Measurements from ENCODE around the gene GPR107.
A peak's percentile ranks its signal among the peaks of the same experiment; 100 is the strongest.

Gene GPR107

DNA sequence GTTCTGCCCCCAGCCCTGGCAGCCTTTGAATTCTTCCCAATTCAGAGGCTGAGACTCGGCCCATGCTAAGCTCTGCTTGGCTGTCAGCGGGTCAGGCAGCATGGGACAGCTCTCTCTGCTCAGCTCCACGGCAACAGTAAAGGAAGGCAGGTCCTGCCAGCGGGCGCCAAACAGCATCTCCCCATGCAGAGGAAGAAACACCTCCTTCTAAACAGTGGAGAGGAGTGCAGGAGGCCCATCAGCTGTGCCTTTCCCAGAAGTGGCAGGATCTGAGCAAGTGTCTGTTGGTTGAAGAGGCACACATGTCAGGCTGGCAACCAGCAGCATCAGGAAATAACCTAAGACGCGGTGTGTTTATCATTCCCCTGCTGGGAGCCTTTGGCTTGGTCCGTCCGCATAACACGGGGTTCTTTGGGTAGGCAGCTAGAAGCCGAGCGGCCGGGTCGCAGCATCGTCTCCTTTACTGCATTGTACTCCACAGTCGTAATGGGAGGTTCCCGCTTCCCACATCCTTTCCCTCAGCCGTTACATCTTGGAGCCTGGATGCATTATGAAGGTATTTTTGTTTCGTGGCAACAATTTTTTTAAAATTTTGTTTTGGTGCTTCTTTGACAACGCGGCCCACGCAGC is 75.8 kb downstream of the GPR107 start:
- Histone ChIP-seq H2AK5ac (ENCODE audit: low read length) (no peak overlapping the region), H2BK15ac (replicated peaks; ENCODE audit: low read depth) (no peak overlapping the region), H3K4me1 (ENCODE audit: control insufficient read depth, low read depth, low read length) (no peaks in the 10 kb centered on the region), H3K4me2 (ENCODE audit: low read length) (no peak overlapping the region), H3K4ac (ENCODE audit: low read depth, low read length) (no peak overlapping the region), H2BK120ac (ENCODE audit: low read depth, low read length) (no peak overlapping the region), H3K23ac (ENCODE audit: low read length) (no peak overlapping the region), H3K27me3 (ENCODE audit: insufficient read depth, low read length, poor library complexity) (no peaks in the 10 kb centered on the region), H3K56ac (ENCODE audit: low read length) (no peak overlapping the region), H2BK5ac (ENCODE audit: low read length) (no peak overlapping the region), H4K5ac (ENCODE audit: low read length) (no peak overlapping the region), H3K9ac (ENCODE audit: low read length) (no peak overlapping the region), H3K36me3 (ENCODE audit: control insufficient read depth, insufficient read depth, low read length) (peaks cover 3% of the 10 kb centered on the region), H4K8ac (ENCODE audit: low read depth, low read length) (no peak overlapping the region), H3K79me1 (ENCODE audit: low read length) (no peaks in the 10 kb centered on the region), H3K27ac (ENCODE audit: low read depth, low read length) (no peak overlapping the region), H3K4me3 (ENCODE audit: low read length) (no peak overlapping the region), H3K18ac (ENCODE audit: low read length) (no peak overlapping the region), H3K79me2 (ENCODE audit: control insufficient read depth, insufficient read depth, low read length) (no peaks in the 10 kb centered on the region)
- no CpG with 5 or more reads among the region's 22 CpGs for WGBS (ENCODE audit: extremely low coverage, insufficient coverage, low lambda C conversion rate)
- DNase-seq = no peak

DNA sequence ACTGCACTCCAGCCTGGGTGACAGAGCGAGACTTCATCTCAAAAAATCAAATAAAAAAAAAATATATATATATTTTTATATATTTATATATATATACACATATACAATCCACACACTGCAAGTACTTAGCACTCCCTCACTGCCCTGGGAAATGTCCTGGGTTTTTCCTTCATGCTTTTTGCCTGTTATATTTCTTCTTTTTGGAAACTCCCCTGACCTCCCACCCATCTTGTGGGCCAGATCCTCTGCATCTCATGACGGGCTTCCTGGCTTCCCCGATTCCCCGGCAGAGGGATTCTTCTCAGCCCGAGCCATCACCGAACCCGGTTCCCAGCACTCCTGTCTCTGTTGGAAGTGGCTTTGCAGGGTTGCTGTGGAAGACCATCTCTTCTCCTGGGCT is 79.0 kb downstream of the GPR107 start:
- H2BK15ac ChIP-seq (replicated peaks; ENCODE audit: low read depth) = no peak overlapping the region
- no peaks in the 10 kb centered on the region for H3K79me2 ChIP-seq (ENCODE audit: control insufficient read depth, insufficient read depth, low read length)
- H3K27me3 ChIP-seq (ENCODE audit: insufficient read depth, low read length, poor library complexity) = no peaks in the 10 kb centered on the region
- DNase-seq = no peak
- no peak overlapping the region for H3K23ac ChIP-seq (ENCODE audit: low read length)
- no peak overlapping the region for H3K18ac ChIP-seq (ENCODE audit: low read length)
- H3K4me1 ChIP-seq (ENCODE audit: control insufficient read depth, low read depth, low read length) = peaks cover 7% of the 10 kb centered on the region
- H3K4me3 ChIP-seq (ENCODE audit: low read length) = no peak overlapping the region
- whole genome bisulfite sequencing (ENCODE audit: extremely low coverage, insufficient coverage, low lambda C conversion rate) = no CpG with 5 or more reads among the region's 7 CpGs
- peaks cover 3% of the 10 kb centered on the region for H3K36me3 ChIP-seq (ENCODE audit: control insufficient read depth, insufficient read depth, low read length)
- H2BK120ac ChIP-seq (ENCODE audit: low read depth, low read length) = no peak overlapping the region
- no peak overlapping the region for H4K5ac ChIP-seq (ENCODE audit: low read length)
- no peak overlapping the region for H3K9ac ChIP-seq (ENCODE audit: low read length)
- H3K4me2 ChIP-seq (ENCODE audit: low read length) = no peak overlapping the region
- no peak overlapping the region for H3K27ac ChIP-seq (ENCODE audit: low read depth, low read length)
- H2AK5ac ChIP-seq (ENCODE audit: low read length) = no peak overlapping the region
- H4K8ac ChIP-seq (ENCODE audit: low read depth, low read length) = no peak overlapping the region
- no peaks in the 10 kb centered on the region for H3K79me1 ChIP-seq (ENCODE audit: low read length)
- H3K56ac ChIP-seq (ENCODE audit: low read length) = no peak overlapping the region
- no peak overlapping the region for H2BK5ac ChIP-seq (ENCODE audit: low read length)
- no peak overlapping the region for H3K4ac ChIP-seq (ENCODE audit: low read depth, low read length)

DNA sequence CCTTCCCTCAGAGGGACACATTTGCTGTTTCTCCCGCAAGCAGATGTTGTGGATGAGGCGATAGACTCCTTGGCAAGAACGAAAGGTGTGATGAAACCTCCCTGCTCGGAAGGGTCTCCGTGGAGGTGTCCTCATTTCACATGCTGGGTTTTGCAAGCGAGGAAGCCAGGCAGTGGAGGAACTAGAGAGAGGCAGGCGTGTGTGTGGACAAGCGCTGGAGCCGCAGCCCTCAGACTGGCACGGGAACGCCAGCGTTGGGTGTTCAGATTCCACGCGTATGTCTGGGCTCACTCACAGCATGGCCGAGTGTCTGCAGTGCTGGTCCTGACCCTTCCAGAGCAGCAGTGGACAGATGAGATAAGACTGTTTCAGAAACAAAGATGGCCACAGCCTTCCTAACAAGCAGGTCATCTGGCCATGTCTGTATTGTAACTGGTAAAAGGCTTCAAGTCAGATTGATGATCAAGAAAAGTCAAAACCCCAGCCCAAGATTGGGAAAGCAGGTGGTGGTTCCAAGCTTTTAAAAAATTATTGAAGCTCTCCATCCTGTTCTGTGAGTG is 83.5 kb downstream of the GPR107 start:
- WGBS (ENCODE audit: extremely low coverage, insufficient coverage, low lambda C conversion rate) = no CpG with 5 or more reads among the region's 15 CpGs
- no peak overlapping the region for H3K27ac ChIP-seq (ENCODE audit: low read depth, low read length)

DNA sequence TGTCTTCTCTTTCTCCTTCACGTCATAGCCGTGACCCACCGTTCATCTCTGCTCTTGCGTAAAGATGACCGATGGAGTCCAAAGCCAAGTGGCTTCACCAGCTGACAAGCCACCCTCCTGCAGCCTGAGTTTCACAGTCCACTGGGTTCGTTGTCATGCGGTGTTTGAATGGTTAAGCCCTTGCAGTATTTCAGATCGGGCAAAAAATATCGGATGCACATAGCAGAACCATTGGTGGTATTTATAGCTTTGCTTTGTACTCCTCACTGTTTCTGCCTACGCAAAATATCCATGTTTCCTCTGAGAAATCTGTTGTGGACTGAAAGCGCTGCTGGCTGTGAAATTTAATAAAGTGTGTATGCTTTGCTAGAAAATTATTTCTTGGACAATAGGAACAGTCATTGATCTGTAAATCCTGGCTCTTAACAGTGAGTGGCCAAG is 84.0 kb downstream of the GPR107 start:
- WGBS (ENCODE audit: extremely low coverage, insufficient coverage, low lambda C conversion rate) = no CpG with 5 or more reads among the region's 11 CpGs
- Histone ChIP-seq H2BK15ac (replicated peaks; ENCODE audit: low read depth) (no peak overlapping the region), H4K8ac (ENCODE audit: low read depth, low read length) (no peak overlapping the region), H3K79me2 (ENCODE audit: control insufficient read depth, insufficient read depth, low read length) (no peaks in the 10 kb centered on the region), H3K27me3 (ENCODE audit: insufficient read depth, low read length, poor library complexity) (no peaks in the 10 kb centered on the region), H3K18ac (ENCODE audit: low read length) (peak overlapping the region; percentile 15), H2BK120ac (ENCODE audit: low read depth, low read length) (no peak overlapping the region), H3K56ac (ENCODE audit: low read length) (peak overlapping the region; percentile 31), H3K79me1 (ENCODE audit: low read length) (no peaks in the 10 kb centered on the region), H2BK5ac (ENCODE audit: low read length) (no peak overlapping the region), H3K4me3 (ENCODE audit: low read length) (no peak overlapping the region), H3K4me1 (ENCODE audit: control insufficient read depth, low read depth, low read length) (peaks cover 19% of the 10 kb centered on the region), H3K4ac (ENCODE audit: low read depth, low read length) (no peak overlapping the region), H4K5ac (ENCODE audit: low read length) (no peak overlapping the region), H3K36me3 (ENCODE audit: control insufficient read depth, insufficient read depth, low read length) (no peaks in the 10 kb centered on the region), H2AK5ac (ENCODE audit: low read length) (no peak overlapping the region), H3K23ac (ENCODE audit: low read length) (no peak overlapping the region), H3K9ac (ENCODE audit: low read length) (no peak overlapping the region), H3K4me2 (ENCODE audit: low read length) (no peak overlapping the region), H3K27ac (ENCODE audit: low read depth, low read length) (no peak overlapping the region)
- no peak for DNase-seq

More for the DNA sequence above, 83.5 kb downstream of the GPR107 start:
- Histone ChIP-seq H3K23ac (ENCODE audit: low read length) (no peak overlapping the region), H3K4ac (ENCODE audit: low read depth, low read length) (no peak overlapping the region), H3K27me3 (ENCODE audit: insufficient read depth, low read length, poor library complexity) (no peaks in the 10 kb centered on the region), H2BK120ac (ENCODE audit: low read depth, low read length) (no peak overlapping the region), H3K4me1 (ENCODE audit: control insufficient read depth, low read depth, low read length) (peaks cover 19% of the 10 kb centered on the region), H4K5ac (ENCODE audit: low read length) (no peak overlapping the region), H3K4me2 (ENCODE audit: low read length) (no peak overlapping the region), H3K4me3 (ENCODE audit: low read length) (no peak overlapping the region), H3K79me2 (ENCODE audit: control insufficient read depth, insufficient read depth, low read length) (no peaks in the 10 kb centered on the region), H3K36me3 (ENCODE audit: control insufficient read depth, insufficient read depth, low read length) (no peaks in the 10 kb centered on the region), H4K8ac (ENCODE audit: low read depth, low read length) (no peak overlapping the region), H2BK5ac (ENCODE audit: low read length) (peak overlapping the region; percentile 0), H3K18ac (ENCODE audit: low read length) (no peak overlapping the region), H2AK5ac (ENCODE audit: low read length) (no peak overlapping the region), H3K9ac (ENCODE audit: low read length) (no peak overlapping the region), H3K56ac (ENCODE audit: low read length) (no peak overlapping the region), H2BK15ac (replicated peaks; ENCODE audit: low read depth) (no peak overlapping the region), H3K79me1 (ENCODE audit: low read length) (no peaks in the 10 kb centered on the region)
- no peak for DNase-seq

DNA sequence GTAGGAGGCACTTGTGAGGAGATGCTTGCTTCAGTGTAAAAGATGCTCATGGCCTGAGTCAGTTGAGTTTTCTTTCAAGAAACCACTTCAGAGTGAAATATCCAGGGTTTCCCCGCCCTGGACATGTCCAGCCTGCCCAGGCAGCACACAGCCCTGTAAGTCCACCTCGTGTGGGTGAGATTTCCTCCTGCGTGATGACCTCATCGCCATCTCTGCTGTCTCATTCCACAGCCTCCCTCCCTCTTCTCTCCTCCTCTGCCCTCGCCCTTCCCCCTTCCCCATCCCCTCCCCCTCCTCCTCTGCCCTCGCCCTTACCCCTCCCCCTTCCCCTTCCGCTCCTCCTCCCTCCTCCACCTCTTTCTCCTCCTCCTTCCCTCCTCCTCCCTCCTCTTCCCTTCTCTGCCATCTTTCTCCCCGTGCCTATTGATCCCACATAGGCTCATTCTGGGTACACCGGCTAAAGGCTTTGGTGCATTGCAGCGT is 84.5 kb downstream of the GPR107 start:
- no peak overlapping the region for H4K8ac ChIP-seq (ENCODE audit: low read depth, low read length)
- H2BK5ac ChIP-seq (ENCODE audit: low read length) = no peak overlapping the region
- H3K36me3 ChIP-seq (ENCODE audit: control insufficient read depth, insufficient read depth, low read length) = no peaks in the 10 kb centered on the region
- no peak overlapping the region for H3K9ac ChIP-seq (ENCODE audit: low read length)
- no peaks in the 10 kb centered on the region for H3K27me3 ChIP-seq (ENCODE audit: insufficient read depth, low read length, poor library complexity)
- no peak overlapping the region for H3K4me3 ChIP-seq (ENCODE audit: low read length)
- no peak overlapping the region for H3K4me2 ChIP-seq (ENCODE audit: low read length)
- peak; percentile 89 for DNase-seq
- no peak overlapping the region for H4K5ac ChIP-seq (ENCODE audit: low read length)
- H2BK120ac ChIP-seq (ENCODE audit: low read depth, low read length) = no peak overlapping the region
- no peak overlapping the region for H2AK5ac ChIP-seq (ENCODE audit: low read length)
- no peaks in the 10 kb centered on the region for H3K79me1 ChIP-seq (ENCODE audit: low read length)
- H3K4ac ChIP-seq (ENCODE audit: low read depth, low read length) = no peak overlapping the region
- H3K18ac ChIP-seq (ENCODE audit: low read length) = peak overlapping the region; percentile 15
- peaks cover 19% of the 10 kb centered on the region for H3K4me1 ChIP-seq (ENCODE audit: control insufficient read depth, low read depth, low read length)
- no peak overlapping the region for H3K23ac ChIP-seq (ENCODE audit: low read length)
- no peak overlapping the region for H2BK15ac ChIP-seq (replicated peaks; ENCODE audit: low read depth)
- peak overlapping the region; percentile 35 for H3K56ac ChIP-seq (ENCODE audit: low read length)
- no peak overlapping the region for H3K27ac ChIP-seq (ENCODE audit: low read depth, low read length)
- WGBS (ENCODE audit: extremely low coverage, insufficient coverage, low lambda C conversion rate) = no CpG with 5 or more reads among the region's 10 CpGs
- H3K79me2 ChIP-seq (ENCODE audit: control insufficient read depth, insufficient read depth, low read length) = no peaks in the 10 kb centered on the region

All from mesendoderm (in vitro differentiated cells).